Right atrium auricular region (tissue), 2 donors: ENCODE data around the gene ACTL10. TPM values are rescaled to one million over a fixed set of nuclear protein-coding genes. Genes with fewer than 3 reads are reported as not detected.

ENCODE experiments used
- DNase-seq: peaks from one replicate; pipeline ENCODE4 v3.0.0-alpha.2; 2019; ENCODE audit warnings: low spot score
- H3K27ac ChIP-seq, 2 donors: fragments of 200-600 bp; sonication (generic); 1 replicate in 1 of 2; 2 replicates in 1 of 2; pipeline ENCODE4 v1.5.1; 2016 to 2019
- H3K27me3 ChIP-seq, 2 donors: fragments of 200-600 bp; sonication (generic); one replicate each; pipeline versions ENCODE4 v1.5.1 to v1.6.0; 2017 to 2019
- H3K36me3 ChIP-seq: fragments of 200-600 bp; sonication (generic); one replicate; pipeline ENCODE4 v1.5.1; 2016
- H3K4me1 ChIP-seq, 2 donors: fragments of 200-600 bp; sonication (generic); one replicate each; pipeline versions ENCODE4 v1.5.1 to v1.6.0; 2017 to 2019
- H3K4me3 ChIP-seq, 2 donors: fragments of 200-600 bp; sonication (generic); 1 replicate in 1 of 2; 2 replicates in 1 of 2; pipeline ENCODE4 v1.5.1; 2017 to 2019; ENCODE audit warnings: mild to moderate bottlenecking in 1 of 2, moderate library complexity in 1 of 2
- H3K9me3 ChIP-seq, 2 donors: fragments of 200-600 bp; sonication (generic); one replicate each; pipeline ENCODE4 v1.5.1; 2019
- CTCF ChIP-seq, 2 donors: fragments of 200-600 bp; sonication (generic); IDR thresholded peaks; one replicate each; pipeline ENCODE4 v1.5.1; 2019; ENCODE audit warnings: antibody characterized with exemption in 2 of 2
- total RNA-seq, 2 donors: library from RNA; depleted of rRNA; stranded (reverse); fragments of >200 nt; gene quantifications; one replicate each; pipeline ENCODE4 v1.1.0, GENCODE V29; 2016

The ACTL10 gene
- total RNA-seq, 2 donors from 2014 or later, result 0.33 to 0.79 TPM

DNA sequence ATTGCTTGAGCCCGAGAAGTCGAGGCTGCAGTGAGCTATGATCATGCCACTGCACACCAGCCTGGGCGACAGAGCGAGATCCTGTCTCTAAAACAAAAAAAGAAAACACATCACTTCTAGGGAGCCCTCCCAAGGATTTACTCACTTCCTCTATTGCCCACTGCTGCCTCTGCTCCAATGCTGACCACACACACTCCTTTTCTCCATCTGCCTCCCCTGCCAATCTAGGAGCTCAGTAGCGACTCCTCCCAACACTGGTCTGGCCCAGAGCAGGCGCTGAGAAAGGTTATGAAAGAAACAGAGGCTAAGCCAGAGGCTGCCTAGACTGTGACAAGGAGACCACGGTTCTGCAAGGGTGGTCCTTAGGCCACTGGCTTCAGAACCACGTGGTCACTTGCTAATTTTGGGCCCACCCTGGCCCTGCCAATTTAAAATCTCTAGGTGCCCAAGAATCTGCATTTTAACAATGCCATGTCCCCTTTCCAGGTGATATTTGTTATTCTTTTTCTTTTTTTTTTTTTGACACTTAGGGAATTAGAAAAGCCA is 20.7 kb downstream of the ACTL10 start:
- H3K4me3 ChIP-seq, result no peak overlapping the region
- no peaks in the 10 kb centered on the region for H3K27me3 ChIP-seq
- H3K4me1 ChIP-seq, result peaks cover 0 to 40% of the 10 kb centered on the region in 2 donors
- H3K9me3 ChIP-seq, result no peaks in the 10 kb centered on the region
- TF ChIP-seq CTCF (IDR thresholded peaks at IDR 0.05), result no peak
- no peak overlapping the region for H3K27ac ChIP-seq
- H3K36me3 ChIP-seq, result no peaks in the 10 kb centered on the region
- no peak for DNase-seq

DNA sequence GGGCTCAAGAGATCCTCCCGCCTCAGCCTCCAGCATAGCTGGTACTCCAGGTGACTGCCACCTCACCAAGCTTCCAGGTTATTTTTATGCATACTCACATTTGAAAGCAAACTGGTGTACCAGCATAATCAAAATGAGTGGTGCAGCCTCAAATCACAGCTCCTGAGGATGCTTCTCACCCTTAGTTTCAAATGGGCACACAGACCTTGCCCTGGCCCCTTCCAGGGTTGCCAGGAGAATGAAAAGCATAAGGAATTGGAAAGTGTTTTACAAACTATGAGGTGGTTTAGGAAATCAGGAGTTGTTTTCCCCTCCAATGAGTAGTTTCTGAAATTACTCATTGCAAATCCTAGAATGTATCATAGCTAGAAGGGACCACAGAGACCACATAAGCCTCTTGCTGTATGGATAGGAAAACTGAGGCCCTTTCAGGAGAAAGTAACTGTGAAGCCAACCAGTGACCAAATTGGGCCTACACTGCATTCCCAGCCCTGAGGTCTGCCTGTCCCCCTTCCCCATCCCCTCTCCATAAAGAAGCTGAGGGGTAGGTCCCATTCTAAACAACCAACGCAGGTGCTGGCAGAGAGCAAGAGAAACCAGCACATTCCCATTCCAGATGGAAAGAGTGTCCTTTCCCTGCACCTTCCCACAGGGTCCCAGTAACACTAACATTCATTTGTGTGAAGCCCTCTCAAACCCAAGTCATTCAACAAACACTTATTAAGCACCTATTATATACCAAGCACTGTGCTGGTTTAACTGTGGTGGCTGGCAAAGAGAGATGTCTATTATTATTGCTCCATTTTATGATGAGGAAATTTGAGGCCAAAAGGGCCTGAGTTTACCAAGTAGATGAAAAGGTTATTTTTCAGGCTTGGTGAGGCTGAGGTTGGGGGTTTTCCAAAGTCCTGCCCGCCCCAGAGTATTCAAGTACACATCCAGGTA is 21.5 kb downstream of the ACTL10 start:
- H3K4me1 ChIP-seq, result peaks cover 0 to 40% of the 10 kb centered on the region in 2 donors
- no peak overlapping the region for H3K27ac ChIP-seq
- no peak overlapping the region for H3K4me3 ChIP-seq
- no peaks in the 10 kb centered on the region for H3K36me3 ChIP-seq
- TF ChIP-seq CTCF (IDR thresholded peaks at IDR 0.05), result no peak
- no peaks in the 10 kb centered on the region for H3K27me3 ChIP-seq
- DNase-seq, result no peak
- H3K9me3 ChIP-seq, result no peaks in the 10 kb centered on the region

GRCh38 chr20:33688938-33689424 is 22.2 kb downstream of the ACTL10 start:
- no peak for TF ChIP-seq CTCF (IDR thresholded peaks at IDR 0.05)
- Histone ChIP-seq H3K27me3 (no peaks in the 10 kb centered on the region), H3K9me3 (no peaks in the 10 kb centered on the region), H3K4me1 (peaks cover 0 to 44% of the 10 kb centered on the region in 2 donors), H3K4me3 (no peak overlapping the region), H3K36me3 (no peaks in the 10 kb centered on the region), H3K27ac (no peak overlapping the region)
- DNase-seq, result no peak

DNA sequence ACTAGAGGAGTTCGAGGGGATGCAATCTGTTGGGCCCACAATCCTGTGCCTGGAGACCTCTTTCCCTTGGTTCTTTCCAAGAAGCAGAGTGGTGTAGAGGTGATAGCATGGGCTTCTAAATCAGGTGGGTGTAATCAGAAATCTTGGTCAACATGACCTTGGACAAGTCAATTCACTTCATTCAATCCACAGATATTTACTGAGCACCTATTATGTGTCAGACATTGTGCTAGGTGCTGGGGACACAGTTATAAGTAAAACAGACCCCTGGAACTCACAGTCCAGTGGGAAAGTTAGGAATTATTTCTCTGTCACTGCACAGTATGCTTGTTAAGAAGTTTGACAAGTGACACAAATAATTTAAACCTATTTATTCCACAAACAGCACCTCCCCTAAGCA is 22.8 kb downstream of the ACTL10 start:
- DNase-seq, result no peak
- no peaks in the 10 kb centered on the region for H3K9me3 ChIP-seq
- peaks cover 0 to 42% of the 10 kb centered on the region in 2 donors for H3K4me1 ChIP-seq
- H3K27me3 ChIP-seq, result no peaks in the 10 kb centered on the region
- no peaks in the 10 kb centered on the region for H3K36me3 ChIP-seq
- no peak overlapping the region for H3K4me3 ChIP-seq
- no peak overlapping the region for H3K27ac ChIP-seq
- TF ChIP-seq CTCF (IDR thresholded peaks at IDR 0.05), result no peak

- Histone ChIP-seq H3K4me3 (no peak overlapping the region), H3K36me3 (no peaks in the 10 kb centered on the region), H3K27ac (no peak overlapping the region), H3K4me1 (peaks cover 0 to 37% of the 10 kb centered on the region in 2 donors), H3K27me3 (no peaks in the 10 kb centered on the region), H3K9me3 (no peaks in the 10 kb centered on the region)
- no peak for TF ChIP-seq CTCF (IDR thresholded peaks at IDR 0.05)
- DNase-seq, result no peak
Measured at GRCh38 chr20:33689973-33690372, 23.2 kb downstream of the ACTL10 start.
